WERI-Rb-1 (cell line): ENCODE data around the gene PLCD3.
A peak's percentile ranks its signal among the peaks of the same experiment; 100 is the strongest.

Experiments
- DNase-seq: peaks from one replicate; pipeline ENCODE4 v3.0.0-alpha.2; 2020
- H3K27ac ChIP-seq: fragments of 250-450 bp; sonication (Bioruptor Pico); 2 replicates; pipeline ENCODE4 v1.5.1; 2020; ENCODE audit warnings: mild to moderate bottlenecking, moderate library complexity
- H3K27me3 ChIP-seq: fragments of 250-450 bp; sonication (Bioruptor Pico); 2 replicates; pipeline ENCODE4 v1.5.1; 2021; ENCODE audit warnings: mild to moderate bottlenecking, low read depth, moderate library complexity; ENCODE audit not compliant: insufficient read depth, severe bottlenecking
- H3K36me3 ChIP-seq: fragments of 250-450 bp; sonication (Bioruptor Pico); 2 replicates; pipeline ENCODE4 v1.5.1; 2020; ENCODE audit warnings: mild to moderate bottlenecking, moderate library complexity
- H3K4me3 ChIP-seq: 2 replicates; pipeline ENCODE4 v1.5.1; 2011; ENCODE audit warnings: low read depth, mild to moderate bottlenecking, control low read depth, low read length
- H3K9me3 ChIP-seq: fragments of 250-450 bp; sonication (Bioruptor Pico); 2 replicates; pipeline ENCODE4 v1.5.1; 2021; ENCODE audit warnings: mild to moderate bottlenecking, moderate library complexity; ENCODE audit not compliant: severe bottlenecking
- TF ChIP-seq, protein P1 (sequence below): IDR thresholded peaks from 2 replicates; pipeline ENCODE4 v1.5.1; 2011; ENCODE audit warnings: low read depth, mild to moderate bottlenecking, control low read depth, inconsistent platforms, low read length

The PLCD3 gene

DNA sequence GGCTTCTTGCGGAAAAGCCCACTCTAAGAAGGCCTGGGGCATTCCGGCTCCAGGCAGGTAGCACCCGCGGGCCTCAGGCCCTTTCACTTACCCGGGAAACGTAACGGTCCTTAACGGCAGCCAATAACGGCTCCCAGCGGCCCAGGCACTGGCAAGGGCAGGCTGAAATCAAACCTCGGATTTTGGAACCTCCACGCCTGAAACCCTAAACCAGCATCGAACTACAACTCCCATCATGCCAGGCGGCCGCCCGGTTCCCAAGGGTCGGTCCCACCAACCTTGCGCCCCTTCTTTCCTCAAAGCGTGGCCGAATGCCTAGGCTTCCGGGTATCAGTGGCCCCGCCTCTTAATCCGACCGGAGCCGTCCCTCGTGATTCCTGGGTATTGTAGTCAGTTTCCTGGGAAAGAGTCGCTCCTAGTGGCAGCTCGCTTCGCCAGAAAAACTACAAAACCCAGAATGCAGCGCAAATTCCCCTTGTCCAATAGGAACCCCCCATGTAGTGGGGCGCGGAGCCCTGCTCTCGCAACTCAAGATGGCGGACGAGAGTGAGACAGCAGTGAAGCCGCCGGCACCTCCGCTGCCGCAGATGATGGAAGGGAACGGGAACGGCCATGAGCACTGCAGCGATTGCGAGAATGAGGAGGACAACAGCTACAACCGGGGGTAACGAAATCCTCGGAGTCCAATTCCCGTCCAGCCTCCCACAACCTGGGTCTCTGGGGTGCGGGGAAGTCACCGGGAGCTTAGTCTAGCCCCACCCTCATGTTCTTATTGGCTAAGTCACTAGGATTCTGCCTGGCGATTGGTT, 71.3 kb downstream of the PLCD3 start, which contains the start of gene NMT1:
Gene NMT1, plus strand, starts transcription at position 521 of the 809 bp plus-strand sequence. Its CDS starts 13 bp downstream, at position 534.
- H3K9me3 ChIP-seq: no peaks in the 10 kb centered on the region
- H3K36me3 ChIP-seq: peaks cover 9% of the 10 kb centered on the region
- H3K27ac ChIP-seq: peak within 1 kb of the TSS; percentile 94
- no peaks in the 10 kb centered on the region for H3K27me3 ChIP-seq
- H3K4me3 ChIP-seq: peak within 1 kb of the TSS; percentile 97
- DNase-seq: peak; percentile 100
- TF ChIP-seq, protein P1, sequence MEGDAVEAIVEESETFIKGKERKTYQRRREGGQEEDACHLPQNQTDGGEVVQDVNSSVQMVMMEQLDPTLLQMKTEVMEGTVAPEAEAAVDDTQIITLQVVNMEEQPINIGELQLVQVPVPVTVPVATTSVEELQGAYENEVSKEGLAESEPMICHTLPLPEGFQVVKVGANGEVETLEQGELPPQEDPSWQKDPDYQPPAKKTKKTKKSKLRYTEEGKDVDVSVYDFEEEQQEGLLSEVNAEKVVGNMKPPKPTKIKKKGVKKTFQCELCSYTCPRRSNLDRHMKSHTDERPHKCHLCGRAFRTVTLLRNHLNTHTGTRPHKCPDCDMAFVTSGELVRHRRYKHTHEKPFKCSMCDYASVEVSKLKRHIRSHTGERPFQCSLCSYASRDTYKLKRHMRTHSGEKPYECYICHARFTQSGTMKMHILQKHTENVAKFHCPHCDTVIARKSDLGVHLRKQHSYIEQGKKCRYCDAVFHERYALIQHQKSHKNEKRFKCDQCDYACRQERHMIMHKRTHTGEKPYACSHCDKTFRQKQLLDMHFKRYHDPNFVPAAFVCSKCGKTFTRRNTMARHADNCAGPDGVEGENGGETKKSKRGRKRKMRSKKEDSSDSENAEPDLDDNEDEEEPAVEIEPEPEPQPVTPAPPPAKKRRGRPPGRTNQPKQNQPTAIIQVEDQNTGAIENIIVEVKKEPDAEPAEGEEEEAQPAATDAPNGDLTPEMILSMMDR: no peak

DNA sequence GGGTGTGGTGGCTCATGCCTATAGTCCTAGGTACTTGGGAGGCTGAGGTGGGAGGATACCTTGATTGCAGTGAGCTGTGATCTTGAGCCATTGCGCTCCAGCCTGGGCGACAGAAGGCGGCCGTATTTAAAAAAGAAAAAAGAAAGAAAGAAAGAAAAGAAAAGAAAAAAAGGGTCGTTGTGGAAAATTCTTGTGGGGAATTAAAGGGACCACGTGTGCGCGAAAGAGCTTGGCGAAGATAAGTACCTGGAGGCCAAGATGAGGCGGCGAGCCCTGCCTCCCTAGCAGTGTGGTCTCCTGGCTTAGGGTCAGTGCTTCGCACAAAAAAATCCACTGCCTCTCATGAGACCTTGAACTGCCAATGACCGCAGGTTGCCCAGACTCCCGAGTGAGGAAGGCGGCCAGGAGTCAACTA, 71.9 kb downstream of the PLCD3 start:
- TF ChIP-seq, protein P1: no peak
- Histone ChIP-seq H3K4me3 (peak overlapping the region; percentile 97), H3K27ac (peak overlapping the region; percentile 85), H3K9me3 (no peaks in the 10 kb centered on the region), H3K27me3 (no peaks in the 10 kb centered on the region), H3K36me3 (peaks cover 9% of the 10 kb centered on the region)
- no peak for DNase-seq
